MG63 (cell line): ENCODE data around the gene DEFB132. TPM values are rescaled to one million over a fixed set of nuclear protein-coding genes. Genes with fewer than 3 reads are reported as not detected.
A peak's percentile ranks its signal among the peaks of the same experiment; 100 is the strongest.
"Not testable (repeated sequence)": the region's sequence is repeated elsewhere in the genome, so short reads cannot be mapped to it uniquely, and the experiment has no call there.

Source experiments
- DNase-seq: peaks from one replicate; pipeline ENCODE4 v3.0.0-alpha.2; 2020
- H3K27me3 ChIP-seq: fragments of 250-450 bp; sonication (Bioruptor Pico); 2 replicates; pipeline ENCODE4 v1.5.1; 2020; ENCODE audit warnings: mild to moderate bottlenecking, moderate library complexity
- H3K36me3 ChIP-seq: fragments of 250-450 bp; sonication (Bioruptor Pico); 2 replicates; pipeline ENCODE4 v1.5.1; 2020; ENCODE audit warnings: mild to moderate bottlenecking, moderate library complexity
- H3K4me3 ChIP-seq: fragments of 250-450 bp; sonication (Bioruptor Pico); 2 replicates; pipeline ENCODE4 v1.5.1; 2020; ENCODE audit warnings: mild to moderate bottlenecking, moderate library complexity
- H3K9me3 ChIP-seq: fragments of 250-450 bp; sonication (Bioruptor Pico); 2 replicates; pipeline ENCODE4 v1.5.1; 2020; ENCODE audit warnings: mild to moderate bottlenecking, moderate library complexity
- total RNA-seq: library from RNA; depleted of rRNA; stranded (reverse); fragments of >200 nt; shearing (Covaris generic); gene quantifications from 2 replicates; pipeline ENCODE4 v1.2.3, GENCODE V29; 2014; ENCODE audit warnings: low replicate concordance

Gene DEFB132
- total RNA-seq, 1 experiment from 2014 or later: not detected

DNA sequence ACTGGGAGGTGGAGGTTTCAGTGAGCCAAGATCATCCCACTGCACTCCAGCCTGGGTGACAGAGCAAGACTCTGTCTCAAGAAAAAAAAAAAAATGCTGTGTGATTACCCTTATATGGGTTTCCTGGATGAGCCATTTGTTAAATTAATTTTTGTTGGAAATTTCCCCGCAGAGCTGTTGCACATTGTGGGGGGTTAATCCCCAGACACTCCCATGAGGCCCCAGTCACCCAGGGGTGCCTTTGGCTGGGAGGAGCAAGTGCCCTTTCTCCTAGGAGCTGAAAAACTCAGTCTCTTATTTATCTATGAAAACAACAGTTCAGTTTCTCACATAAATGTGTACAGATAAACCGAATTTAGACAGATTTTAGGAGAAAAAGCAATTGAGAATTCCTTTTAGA, 4.7 kb upstream of the DEFB132 start:
- Histone ChIP-seq H3K4me3 (no peak overlapping the region), H3K36me3 (no peaks in the 10 kb centered on the region), H3K9me3 (no peaks in the 10 kb centered on the region), H3K27me3 (no peaks in the 10 kb centered on the region)
- DNase-seq: no peak

GRCh38 chr20:253447-253846, 4.1 kb upstream of the DEFB132 start:
- not testable (repeated sequence) for H3K36me3 ChIP-seq, H3K27me3 ChIP-seq, DNase-seq, H3K9me3 ChIP-seq, H3K4me3 ChIP-seq

GRCh38 chr20:258269-258858, 840 bp downstream of the DEFB132 start:
- Histone ChIP-seq H3K4me3 (no peak overlapping the region), H3K36me3 (no peaks in the 10 kb centered on the region), H3K9me3 (no peaks in the 10 kb centered on the region), H3K27me3 (no peaks in the 10 kb centered on the region)
- no peak for DNase-seq

DNA sequence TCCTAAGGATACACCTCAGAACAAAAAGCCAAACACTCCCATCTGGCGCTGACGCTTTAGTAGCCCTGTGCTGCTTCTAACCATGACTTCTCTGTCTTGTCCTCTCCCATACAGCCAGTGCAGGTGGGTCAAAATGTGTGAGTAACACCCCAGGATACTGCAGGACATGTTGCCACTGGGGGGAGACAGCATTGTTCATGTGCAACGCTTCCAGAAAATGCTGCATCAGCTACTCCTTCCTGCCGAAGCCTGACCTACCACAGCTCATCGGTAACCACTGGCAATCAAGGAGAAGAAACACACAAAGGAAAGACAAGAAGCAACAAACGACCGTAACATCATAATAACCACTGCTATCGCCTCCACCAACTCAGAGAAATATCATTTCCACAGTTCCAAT, 1.4 kb downstream of the DEFB132 start:
- Histone ChIP-seq H3K36me3 (no peaks in the 10 kb centered on the region), H3K9me3 (no peaks in the 10 kb centered on the region), H3K4me3 (no peak overlapping the region), H3K27me3 (no peaks in the 10 kb centered on the region)
- DNase-seq: no peak

GRCh38 chr20:259981-260380, 2.5 kb downstream of the DEFB132 start:
- Histone ChIP-seq H3K36me3 (no peaks in the 10 kb centered on the region), H3K9me3 (no peaks in the 10 kb centered on the region), H3K4me3 (no peak overlapping the region), H3K27me3 (no peaks in the 10 kb centered on the region)
- DNase-seq: no peak

GRCh38 chr20:263701-264100, 6.2 kb downstream of the DEFB132 start:
- H3K36me3 ChIP-seq: no peaks in the 10 kb centered on the region
- no peaks in the 10 kb centered on the region for H3K9me3 ChIP-seq
- DNase-seq: no peak
- H3K27me3 ChIP-seq: no peaks in the 10 kb centered on the region
- no peak overlapping the region for H3K4me3 ChIP-seq

DNA sequence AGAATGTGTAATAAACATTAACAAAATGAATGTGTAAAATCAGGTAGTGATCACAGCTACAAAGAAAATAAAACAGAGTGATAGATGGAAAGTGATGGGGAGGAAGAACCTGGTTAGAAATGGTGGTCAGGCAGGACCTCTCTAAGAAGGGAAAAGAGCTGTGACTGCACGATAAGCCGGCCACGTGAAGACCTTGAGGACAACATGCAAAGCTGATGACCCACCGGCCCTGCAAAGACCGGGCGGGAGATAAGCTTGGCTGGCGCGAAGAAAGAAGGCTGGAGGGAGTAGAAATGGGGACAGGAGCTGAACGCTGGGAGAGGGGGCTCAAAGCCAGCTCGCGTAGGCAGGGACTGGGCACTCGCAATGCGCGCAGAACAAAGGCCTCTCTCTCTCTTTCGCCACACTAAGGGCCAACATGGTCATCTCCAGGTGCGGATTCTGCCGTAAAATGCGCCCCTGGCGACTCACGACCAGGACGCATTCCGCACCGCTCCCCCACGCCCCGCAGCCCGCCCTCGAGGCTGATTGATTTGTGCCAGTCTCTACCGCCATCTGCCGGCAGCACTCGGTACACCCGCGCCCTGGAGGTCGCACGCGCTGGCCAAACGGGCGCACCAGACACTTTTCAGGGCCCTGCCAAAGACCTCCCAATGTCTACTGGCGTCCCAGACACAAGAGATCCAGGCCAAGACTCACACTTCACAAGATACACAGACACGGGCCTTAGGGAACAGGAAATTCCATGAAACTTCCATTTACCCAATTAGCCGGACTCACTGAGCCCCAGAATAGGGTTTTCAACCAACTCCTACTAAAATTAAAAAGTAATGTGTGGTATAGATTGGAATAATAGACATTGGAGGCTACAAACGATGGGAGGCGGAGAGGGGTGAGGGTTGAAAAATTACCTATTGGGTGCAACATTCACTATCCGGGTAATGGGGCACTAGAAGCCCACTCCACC, 9.4 kb downstream of the DEFB132 start:
- no peaks in the 10 kb centered on the region for H3K27me3 ChIP-seq
- H3K9me3 ChIP-seq: no peaks in the 10 kb centered on the region
- peak; percentile 72 for DNase-seq
- no peaks in the 10 kb centered on the region for H3K36me3 ChIP-seq
- H3K4me3 ChIP-seq: peak overlapping the region; percentile 46

DNA sequence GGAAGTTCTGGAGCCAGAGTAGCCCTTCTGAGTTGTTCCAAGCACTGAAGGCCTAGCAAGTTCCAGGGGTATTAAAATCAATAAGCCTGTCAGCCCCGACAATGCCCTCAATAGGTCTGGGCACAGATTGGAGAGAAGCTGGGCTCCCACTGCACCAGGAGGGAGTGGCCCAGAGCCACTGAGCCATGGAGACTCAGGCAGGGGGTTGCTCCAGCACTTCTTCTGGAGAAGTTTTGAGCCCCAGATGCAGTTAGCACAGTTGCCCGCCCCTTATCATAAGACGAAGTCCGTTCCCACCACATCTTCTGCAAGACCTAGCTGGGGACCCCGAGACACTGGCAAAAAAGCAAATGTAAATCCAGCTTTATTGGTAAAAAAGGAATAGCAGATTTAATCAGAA, 13.0 kb downstream of the DEFB132 start:
- H3K36me3 ChIP-seq: no peaks in the 10 kb centered on the region
- no peaks in the 10 kb centered on the region for H3K27me3 ChIP-seq
- no peaks in the 10 kb centered on the region for H3K9me3 ChIP-seq
- no peak for DNase-seq
- H3K4me3 ChIP-seq: no peak overlapping the region

GRCh38 chr20:271069-271468, 13.5 kb downstream of the DEFB132 start:
- Histone ChIP-seq H3K4me3 (no peak overlapping the region), H3K9me3 (no peaks in the 10 kb centered on the region), H3K27me3 (no peaks in the 10 kb centered on the region), H3K36me3 (no peaks in the 10 kb centered on the region)
- DNase-seq: no peak

DNA sequence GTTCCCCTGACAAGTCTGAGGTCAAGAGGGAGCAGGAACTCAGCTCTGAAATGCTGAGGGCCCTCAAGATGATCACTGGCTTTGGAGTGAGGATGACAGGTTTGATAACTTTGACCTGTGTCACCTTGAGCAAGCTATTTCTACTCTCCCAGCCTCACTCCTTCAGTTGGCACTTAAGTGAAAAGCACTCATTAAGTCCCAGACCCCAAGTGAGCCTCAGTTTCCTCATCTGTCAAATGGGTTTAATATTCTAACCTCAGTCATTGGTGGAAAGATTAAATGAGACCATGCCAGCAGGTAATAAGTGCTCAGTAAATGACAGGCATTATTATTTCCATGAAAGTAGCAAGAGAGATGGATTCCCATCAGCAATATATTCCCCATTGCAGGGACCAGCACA, 14.0 kb downstream of the DEFB132 start:
- DNase-seq: no peak
- Histone ChIP-seq H3K4me3 (no peak overlapping the region), H3K36me3 (no peaks in the 10 kb centered on the region)

GRCh38 chr20:272718-273117, 15.2 kb downstream of the DEFB132 start:
- no peak for DNase-seq
- H3K4me3 ChIP-seq: no peak overlapping the region
- H3K36me3 ChIP-seq: no peaks in the 10 kb centered on the region

More for the DNA sequence above, 14.0 kb downstream of the DEFB132 start:
- H3K27me3 ChIP-seq: no peaks in the 10 kb centered on the region
- H3K9me3 ChIP-seq: no peaks in the 10 kb centered on the region

GRCh38 chr20:273884-274283, 16.4 kb downstream of the DEFB132 start:
- Histone ChIP-seq H3K4me3 (no peak overlapping the region), H3K36me3 (no peaks in the 10 kb centered on the region), H3K27me3 (no peaks in the 10 kb centered on the region), H3K9me3 (no peaks in the 10 kb centered on the region)
- DNase-seq: no peak

More at GRCh38 chr20:272718-273117, 15.2 kb downstream of the DEFB132 start:
- H3K9me3 ChIP-seq: no peaks in the 10 kb centered on the region
- no peaks in the 10 kb centered on the region for H3K27me3 ChIP-seq

GRCh38 chr20:275791-276190, 18.3 kb downstream of the DEFB132 start:
- Histone ChIP-seq H3K27me3 (no peaks in the 10 kb centered on the region), H3K9me3 (no peaks in the 10 kb centered on the region), H3K4me3 (no peak overlapping the region), H3K36me3 (no peaks in the 10 kb centered on the region)
- no peak for DNase-seq

- Histone ChIP-seq H3K4me3 (no peak overlapping the region), H3K9me3 (no peaks in the 10 kb centered on the region), H3K27me3 (no peaks in the 10 kb centered on the region), H3K36me3 (no peaks in the 10 kb centered on the region)
- DNase-seq: no peak
These were observed 19.3 kb downstream of the DEFB132 start for GRCh38 chr20:276620-277495.

DNA sequence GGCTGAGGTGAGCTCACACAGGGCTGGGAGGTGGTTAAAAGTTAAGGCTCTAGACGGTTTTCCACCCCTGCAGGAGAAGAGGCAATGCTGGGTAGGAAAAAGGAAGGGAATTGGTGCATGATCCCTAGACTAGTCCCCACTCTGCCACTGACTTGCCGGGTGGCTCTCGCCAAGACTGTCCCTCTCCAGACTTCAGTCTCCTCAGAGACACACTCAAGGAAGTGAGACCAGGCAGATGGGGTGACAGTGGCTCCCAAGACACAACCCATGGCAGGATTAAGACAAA, 19.9 kb downstream of the DEFB132 start:
- H3K36me3 ChIP-seq: no peaks in the 10 kb centered on the region
- DNase-seq: no peak
- no peaks in the 10 kb centered on the region for H3K27me3 ChIP-seq
- H3K9me3 ChIP-seq: no peaks in the 10 kb centered on the region
- no peak overlapping the region for H3K4me3 ChIP-seq

DNA sequence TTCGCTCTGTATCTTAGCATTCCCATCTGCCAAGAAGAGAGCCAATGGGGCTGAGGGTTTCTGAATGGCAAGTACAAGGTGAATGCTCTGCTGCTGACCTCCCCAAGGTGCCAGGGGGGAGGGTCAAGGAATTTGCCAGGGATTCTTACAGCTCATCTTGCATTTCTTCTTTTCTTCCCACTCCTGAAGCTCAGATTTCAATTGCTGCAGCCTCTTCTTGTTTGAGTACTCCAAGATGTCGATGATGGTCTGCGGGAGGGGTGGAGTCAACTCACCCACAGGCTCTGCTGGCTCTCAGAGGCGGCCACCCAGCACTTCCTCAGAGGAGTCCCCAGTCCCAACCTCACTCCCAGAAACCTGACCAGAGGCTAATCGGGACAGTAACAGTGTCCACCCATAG, 20.7 kb downstream of the DEFB132 start:
- Histone ChIP-seq H3K9me3 (no peaks in the 10 kb centered on the region), H3K27me3 (no peaks in the 10 kb centered on the region), H3K4me3 (no peak overlapping the region), H3K36me3 (no peaks in the 10 kb centered on the region)
- DNase-seq: no peak
